Measurements from ENCODE around the gene RBKS. TPM values are rescaled to one million over a fixed set of nuclear protein-coding genes. Genes with fewer than 3 reads are reported as not detected.

RBKS gene
- total RNA-seq, 4 donors from 2014 or later, result 1.5 to 15.2 (median 15.1) TPM; not detected in 1

Other genes with a start within 250 kb of the RBKS start
- 10 to 100 TPM; 30.4 to 43.6 (median 38.2) TPM for gene SUPT7L, start 226.8 kb downstream of the RBKS start, total RNA-seq
- gene SLC4A1AP, start 226.5 kb downstream of the RBKS start, total RNA-seq, result 10 to 100 TPM in 3 of 4 donors, 1 to 10 TPM in 1; 9.0 to 21.1 (median 16.1) TPM
- gene MRPL33, start 118.7 kb downstream of the RBKS start, total RNA-seq, result 10 to 100 TPM in 3 of 4 donors, 1 to 10 TPM in 1; 7.2 to 89.4 (median 45.7) TPM
- 10 to 100 TPM; 33.3 to 48.9 (median 37.9) TPM for gene BABAM2, start 342 bp upstream of the RBKS start, total RNA-seq